Germinal center (tissue), 1 donor: ENCODE results near the gene PIN1.
"Not testable (repeated sequence)": the region's sequence is repeated elsewhere in the genome, so short reads cannot be mapped to it uniquely, and the experiment has no call there.

Experiments used
- DNase-seq: peaks from one replicate; pipeline ENCODE4 v3.0.0; 2012; ENCODE audit warnings: mixed read lengths, low spot score

Gene PIN1

GRCh38 chr19:9834726-9835506 is at the start of gene PIN1:
Gene PIN1, plus strand, starts transcription at chr19:9835318. Its CDS starts 27 bp downstream, at chr19:9835345.
- DNase-seq, result peak; percentile 100

DNA sequence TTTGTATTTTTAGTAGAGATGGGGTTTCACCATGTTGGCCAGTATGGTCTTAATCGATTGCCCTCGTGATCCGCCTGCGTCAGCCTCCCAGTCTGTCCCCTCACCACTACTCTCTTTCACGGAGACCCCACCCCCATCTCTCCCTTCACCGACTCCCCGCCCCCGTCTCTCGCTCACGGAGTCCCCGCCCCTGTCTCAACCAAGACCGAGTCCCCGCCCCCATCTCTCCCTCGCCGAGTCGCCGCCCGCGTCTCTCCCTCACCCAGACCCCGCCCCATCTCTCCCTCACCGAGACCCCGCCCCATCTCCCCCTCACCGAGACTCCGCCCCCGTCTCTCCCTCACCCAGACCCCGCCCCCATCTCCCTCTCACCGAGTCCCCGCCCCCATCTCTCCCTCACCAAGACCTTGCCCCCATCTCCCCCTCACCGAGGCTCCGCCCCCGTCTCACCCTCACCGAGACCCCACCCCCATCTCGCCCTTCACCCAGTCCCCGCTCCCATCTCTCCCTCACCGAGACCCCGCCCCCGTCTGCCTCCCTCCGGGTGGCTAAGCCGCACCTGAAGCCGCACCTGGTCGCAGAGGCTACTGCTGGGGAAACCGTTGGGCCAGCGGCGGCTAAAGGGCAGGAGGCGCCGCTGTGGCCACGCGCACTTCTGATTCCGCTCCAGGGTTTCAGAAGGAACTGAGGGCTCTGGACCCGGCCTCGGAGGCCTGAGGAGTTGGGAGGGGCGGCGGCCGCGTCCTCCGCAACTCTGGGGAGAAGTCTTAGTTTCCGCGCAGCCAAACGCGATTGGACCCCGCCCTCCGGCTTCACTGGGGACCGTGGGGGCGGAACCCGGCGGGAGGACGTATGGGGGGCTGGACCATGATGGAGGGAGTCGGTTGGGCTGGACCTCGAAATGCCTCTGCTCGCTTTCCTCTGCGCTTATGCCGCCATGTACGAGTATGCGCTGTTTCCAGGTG is 49.5 kb upstream of the PIN1 start:
- DNase-seq, result peak; percentile 99

DNA sequence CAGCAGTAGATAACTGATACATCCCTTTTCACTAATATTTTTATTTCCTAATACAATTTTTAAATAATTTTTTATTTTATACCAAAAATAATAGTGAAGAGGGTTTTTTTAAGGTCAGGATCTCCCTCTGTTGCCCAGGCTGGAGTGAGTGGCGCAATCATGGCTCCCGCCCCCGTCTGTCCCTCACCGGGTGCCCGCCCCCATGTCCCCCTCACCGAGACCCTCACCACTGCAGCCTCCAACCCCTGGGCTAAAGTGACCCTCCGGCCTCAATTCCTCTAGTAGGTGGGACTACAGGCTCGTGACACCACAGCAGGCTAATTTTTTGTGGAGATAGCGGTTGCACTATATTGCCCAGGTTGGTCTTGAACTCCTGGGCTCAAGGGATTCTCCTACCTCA is 48.8 kb upstream of the PIN1 start:
- no peak for DNase-seq

- DNase-seq, result no peak
These were observed 48.3 kb upstream of the PIN1 start for GRCh38 chr19:9786819-9787218.

- DNase-seq, result not testable (repeated sequence)
These were observed 46.5 kb upstream of the PIN1 start for GRCh38 chr19:9788604-9789003.

DNA sequence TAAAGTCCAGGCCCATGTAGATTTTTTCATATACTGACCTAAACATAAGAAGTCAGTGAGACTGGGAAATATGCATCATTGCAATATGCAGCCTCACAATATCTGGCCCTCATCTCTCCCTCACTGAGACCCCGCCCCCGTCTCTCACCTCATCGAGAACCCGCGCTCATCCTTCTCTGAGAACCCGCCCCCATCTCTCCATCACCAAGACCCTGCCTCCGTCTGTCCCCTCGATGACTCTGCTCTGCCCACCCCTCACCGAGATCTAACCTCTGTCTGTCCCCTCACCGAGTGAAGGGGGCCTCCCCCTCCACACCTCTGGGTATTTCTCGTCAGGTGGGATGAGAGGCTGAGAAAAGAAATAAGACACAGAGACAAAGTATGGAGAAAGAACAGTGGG is 46.1 kb upstream of the PIN1 start:
- no peak for DNase-seq

DNA sequence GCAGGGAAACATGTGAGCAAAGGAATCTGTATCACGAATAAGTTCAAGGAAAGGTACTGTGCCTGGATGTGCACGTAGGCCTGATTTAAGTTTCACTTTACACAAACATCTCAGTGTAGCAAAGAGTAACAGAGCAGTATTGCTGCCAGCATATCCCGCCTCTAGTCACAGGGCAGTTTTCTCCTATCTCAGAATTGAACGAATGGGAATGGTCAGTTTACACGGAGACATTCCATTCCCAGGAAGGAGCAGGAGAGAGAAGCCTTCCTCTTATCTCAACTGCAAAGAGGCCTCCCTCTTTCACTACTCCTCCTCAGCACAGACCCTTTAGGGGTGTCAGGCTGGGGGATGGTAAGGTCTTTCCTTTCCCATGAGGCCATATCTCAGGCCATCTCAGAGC is 45.5 kb upstream of the PIN1 start:
- not testable (repeated sequence) for DNase-seq

DNA sequence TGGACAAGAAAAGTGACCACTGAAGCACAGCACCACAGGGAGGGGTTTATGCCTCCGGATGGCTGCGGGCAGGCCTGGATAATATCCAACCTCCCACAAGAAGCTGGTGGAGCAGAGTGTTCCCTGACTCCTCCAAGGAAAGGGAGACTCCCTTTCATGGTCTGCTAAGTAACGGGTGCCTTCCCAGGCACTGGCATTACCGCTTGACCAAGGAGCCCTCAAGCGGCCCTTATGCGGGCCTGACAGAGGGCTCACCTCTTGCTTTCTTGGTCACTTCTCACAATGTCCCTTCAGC is 44.1 kb upstream of the PIN1 start:
- not testable (repeated sequence) for DNase-seq

- DNase-seq, result peak; percentile 93
These were observed 43.4 kb upstream of the PIN1 start for GRCh38 chr19:9791552-9792205.

DNA sequence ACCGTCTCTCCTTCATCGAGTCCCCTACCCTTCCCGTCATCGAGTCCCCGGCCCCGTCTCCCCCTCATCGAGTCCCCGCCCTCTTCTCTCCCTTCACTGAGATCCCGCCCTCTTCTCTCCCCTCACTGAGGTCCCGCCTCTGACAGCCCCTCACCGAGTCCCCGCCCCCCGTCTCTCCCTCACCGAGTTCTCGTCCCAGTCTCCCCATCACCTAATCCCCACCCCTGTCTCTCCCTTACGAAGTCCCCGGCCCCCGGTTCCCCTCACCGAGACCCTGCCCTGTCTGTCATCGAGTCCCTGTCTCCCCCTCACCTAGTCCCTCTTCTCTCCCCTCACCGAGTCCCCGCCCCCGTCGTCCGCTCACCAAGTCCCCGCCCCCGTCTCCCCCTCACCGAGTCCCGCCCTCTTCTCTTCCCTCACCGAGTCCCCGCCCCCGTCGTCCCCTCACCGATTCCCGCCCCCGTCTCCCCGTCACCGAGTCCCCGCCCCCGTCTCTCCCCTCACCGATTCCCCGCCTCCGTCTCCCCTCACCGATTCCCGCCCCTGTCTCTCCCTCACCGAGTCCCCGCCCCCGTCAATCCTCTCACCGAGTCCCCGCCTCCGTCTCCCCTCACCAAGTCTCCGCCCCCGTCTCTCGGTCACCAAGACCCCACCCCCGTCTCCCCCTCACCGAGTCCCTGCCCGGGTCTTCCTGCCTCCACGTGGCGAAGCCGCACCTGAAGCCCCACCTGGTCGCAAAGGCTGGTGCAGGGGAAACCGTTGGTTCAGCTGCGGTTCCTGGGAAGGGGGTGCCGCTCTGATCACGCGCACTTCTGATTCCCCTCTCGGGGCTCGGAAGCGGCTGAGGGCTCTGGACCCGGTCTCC is 42.7 kb upstream of the PIN1 start:
- peak; percentile 92 for DNase-seq

DNA sequence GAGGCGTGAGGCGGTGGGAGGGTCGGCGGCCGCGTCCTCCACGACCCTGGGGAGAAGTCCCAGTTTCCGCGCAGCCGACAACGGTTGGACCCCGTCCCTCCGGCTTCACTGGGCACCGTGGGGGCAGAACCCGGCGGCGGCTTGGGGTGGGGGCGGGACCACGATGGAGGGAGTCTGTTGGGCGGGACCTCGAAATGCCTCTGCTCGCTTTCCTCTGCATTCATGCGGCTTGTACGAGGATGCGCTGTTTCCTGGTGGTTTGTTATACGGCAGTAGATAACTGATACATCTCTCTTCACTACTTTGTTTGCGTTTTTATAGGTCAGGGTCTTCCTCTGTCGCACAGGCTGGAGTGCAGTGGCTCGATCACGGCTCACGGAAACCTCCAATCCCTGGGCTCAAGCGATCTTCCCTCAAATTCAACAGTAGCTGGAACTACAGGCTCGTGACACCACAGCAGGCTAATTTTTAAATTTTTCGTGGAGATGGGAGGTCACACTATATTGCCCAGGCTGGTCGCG is 42.0 kb upstream of the PIN1 start:
- DNase-seq, result peak; percentile 14

- DNase-seq, result peak; percentile 77
These were observed 38.9 kb upstream of the PIN1 start for GRCh38 chr19:9796113-9796773.

GRCh38 chr19:9797871-9798270 is 37.2 kb upstream of the PIN1 start:
- no peak for DNase-seq

- no peak for DNase-seq
These were observed 36.0 kb upstream of the PIN1 start for GRCh38 chr19:9799162-9799561.

DNA sequence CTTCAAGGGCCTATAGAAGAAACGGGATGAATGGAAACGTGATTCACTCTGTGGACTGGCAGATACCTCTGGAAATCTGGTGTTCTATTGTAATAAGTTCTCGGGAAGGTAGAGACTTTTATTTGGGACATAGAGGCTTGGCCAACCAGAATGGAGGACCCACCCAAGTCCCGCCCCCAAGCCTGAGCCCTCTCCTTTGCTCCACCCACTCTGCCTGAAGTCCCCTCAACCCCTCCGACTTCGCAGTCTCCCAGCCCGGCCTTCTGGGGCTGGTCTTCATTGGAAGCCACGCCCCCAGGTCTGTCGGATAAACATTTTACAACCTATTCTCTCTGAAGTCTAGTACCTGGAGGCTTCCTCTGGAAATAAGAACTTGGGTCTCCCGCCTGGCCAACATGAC is 33.1 kb upstream of the PIN1 start:
- no peak for DNase-seq

GRCh38 chr19:9806803-9807202 is 28.3 kb upstream of the PIN1 start:
- DNase-seq, result no peak

DNA sequence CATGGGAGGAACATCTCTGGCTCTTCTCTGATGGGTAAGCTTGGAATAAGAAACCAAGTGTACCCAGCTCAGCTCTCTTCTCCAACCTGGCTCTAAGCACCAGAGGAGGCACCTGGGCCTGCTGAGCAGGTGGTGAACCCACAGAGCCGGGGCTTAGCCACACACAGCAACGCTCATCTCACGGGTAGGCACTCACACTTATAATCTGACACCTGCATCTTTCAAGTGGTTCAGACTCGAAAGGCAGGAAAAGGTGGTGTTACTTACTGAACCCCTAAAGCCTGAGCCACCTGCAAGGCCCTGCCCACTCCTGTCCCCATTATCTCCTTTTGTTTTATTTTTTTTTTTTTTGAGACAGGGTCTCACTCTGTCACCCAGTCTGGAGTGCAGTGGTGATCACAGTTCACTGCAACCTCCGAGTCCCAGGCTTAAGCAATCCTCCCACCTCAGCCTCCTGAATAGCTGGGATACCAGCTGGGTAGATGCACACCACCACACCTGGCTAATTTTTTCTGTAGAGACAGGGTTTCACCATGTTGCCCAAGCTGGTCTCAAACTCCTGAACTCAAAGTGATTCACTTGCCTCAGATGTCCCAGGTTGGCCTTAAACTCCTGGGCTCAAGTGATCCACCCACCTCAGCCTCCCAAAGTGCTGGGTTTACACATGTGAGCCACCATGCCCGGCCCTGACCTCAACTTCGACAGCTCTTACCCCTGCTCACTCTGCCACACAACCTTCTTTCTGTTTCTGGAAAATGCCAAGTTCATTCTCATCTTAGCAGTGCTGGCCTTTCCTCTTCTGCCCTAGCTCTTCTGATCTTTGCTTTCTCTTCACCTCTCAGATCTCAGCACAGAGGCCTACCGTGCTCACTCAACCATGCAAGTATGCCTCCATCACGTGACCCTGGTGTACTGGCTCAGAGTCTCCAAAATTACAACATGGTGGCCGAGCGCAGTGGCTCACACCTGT is 26.0 kb upstream of the PIN1 start:
- DNase-seq, result no peak

GRCh38 chr19:9811139-9811538 is 24.0 kb upstream of the PIN1 start:
- no peak for DNase-seq

DNA sequence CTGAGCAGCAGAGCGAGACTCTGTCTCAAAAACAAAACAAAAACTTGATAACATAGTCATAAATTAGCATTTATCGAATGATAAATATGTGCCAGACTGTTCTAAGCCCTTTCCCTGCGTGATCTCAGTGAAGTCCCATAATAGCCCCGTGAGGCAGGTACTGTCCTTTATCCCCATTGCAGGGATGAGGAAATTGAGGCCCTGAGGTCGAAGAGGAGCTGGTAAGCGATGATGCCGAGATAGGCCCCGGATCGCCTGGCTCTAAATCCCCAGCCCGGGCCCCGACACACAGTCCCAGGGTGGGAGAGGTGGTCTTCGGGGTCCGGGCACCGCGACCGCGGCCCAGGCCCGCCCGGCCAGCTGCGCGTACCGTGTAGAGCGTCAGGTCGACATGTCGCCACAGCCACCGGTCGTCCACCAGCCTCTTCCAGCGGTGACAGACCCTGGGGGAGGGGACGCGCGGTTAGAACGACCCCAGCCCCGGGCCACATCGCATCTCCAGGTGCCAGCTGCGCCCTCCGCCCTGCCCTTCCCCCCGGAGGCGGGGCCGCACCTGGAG is 16.9 kb upstream of the PIN1 start:
- peak; percentile 11 for DNase-seq
